CD4-positive, alpha-beta T cell treated with Interleukin-2 at 100 ng/mL for 4 hours (primary cell): ENCODE data around the gene CNTNAP1.
A peak's percentile ranks its signal among the peaks of the same experiment; 100 is the strongest.

Source experiments
- DNase-seq: peaks from one replicate; pipeline ENCODE4 v3.0.0-alpha.2; 2020; ENCODE audit warnings: low spot score

The CNTNAP1 gene

DNA sequence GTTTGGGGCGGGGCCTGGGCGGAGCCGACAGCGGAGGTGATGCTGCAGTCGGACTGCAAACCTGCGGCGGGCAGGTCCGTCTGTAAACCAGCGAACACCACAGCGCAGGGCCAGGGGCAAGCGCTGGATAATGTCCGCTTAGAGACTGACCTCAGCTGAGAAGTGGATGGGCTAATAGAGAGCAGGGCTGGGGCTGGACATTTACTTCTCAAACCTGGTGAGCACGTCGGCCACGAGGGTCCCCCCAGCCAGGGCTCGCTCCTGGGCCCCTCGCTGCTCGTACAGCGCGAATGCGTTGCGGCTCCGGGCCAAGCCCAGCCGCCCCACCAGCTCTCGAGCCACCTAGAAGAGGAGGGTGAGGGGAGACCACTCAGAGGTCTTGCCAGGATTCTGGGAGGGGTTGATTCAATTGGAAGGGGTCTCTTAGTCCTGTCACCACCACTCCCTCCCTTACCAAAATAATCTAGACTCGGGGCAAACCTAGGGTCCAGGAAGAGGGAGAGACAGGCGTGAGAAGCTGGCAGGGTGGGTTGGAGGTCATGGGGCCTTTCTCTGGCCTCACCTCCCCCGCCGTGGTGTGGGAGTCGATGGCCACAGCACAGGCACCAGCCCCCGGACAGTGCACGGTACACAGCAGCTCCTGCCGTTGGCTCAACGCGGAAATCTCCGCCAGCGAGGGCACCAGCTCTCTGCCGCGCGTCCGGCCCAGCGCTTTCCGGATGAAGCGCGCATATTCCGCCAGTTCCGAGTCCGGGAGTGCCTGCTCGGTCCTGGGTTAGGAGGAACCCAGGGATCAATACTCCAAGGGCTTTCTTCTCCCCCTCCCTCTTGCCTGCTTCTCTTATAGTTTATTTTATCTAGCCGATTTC is 11.3 kb upstream of the CNTNAP1 start:
- DNase-seq = no peak

DNA sequence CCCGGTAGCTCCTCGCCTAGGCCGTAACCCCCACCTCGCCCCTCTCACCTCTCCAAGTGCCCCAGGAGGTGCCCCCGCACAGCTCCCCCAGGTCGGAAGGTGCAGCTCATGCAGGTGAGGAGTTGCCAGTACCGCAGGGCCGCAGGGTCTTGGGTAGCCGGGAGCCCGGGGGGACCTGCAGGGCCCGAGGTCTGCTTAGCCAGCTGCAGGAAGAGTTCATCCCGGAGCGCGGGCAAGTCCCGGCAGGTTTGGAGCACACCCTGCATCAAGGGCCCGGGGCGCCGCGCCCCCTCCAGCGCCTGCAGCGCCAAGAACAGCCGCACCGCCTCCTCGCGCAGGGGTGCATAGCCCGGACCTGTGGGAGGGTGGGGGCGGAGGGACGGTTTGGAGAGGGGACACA is 10.3 kb upstream of the CNTNAP1 start:
- no peak for DNase-seq

DNA sequence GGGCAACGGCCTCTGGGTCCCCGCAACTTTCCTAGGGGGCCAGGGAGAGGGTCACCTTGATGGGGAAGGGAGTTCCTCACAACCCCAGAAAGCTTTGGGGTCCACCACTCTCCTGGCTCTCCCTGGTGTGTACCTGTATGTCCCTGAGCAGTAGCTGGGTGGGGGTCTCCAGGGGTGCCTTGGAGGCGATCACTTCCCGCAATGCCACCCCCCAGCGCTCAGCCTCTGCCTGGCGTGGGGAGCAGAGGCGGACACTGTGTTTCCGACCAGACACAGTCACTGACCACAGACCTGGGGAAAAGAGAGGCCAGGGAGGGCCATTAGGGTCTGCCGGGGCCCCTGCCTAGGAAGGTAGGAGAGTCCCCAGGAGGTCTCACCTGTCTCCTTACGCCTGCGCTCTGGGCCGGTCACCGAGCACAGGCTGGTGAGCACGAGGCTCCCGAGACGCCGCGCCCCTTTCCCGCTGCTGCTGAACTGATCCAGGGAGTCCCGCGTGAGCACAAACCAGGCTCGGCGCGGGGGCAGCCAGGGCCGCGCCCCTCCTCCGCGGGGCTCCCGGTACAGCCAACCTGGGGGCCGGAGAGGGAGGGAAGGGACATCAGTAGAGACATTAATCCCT is 9.0 kb upstream of the CNTNAP1 start:
- DNase-seq = no peak

DNA sequence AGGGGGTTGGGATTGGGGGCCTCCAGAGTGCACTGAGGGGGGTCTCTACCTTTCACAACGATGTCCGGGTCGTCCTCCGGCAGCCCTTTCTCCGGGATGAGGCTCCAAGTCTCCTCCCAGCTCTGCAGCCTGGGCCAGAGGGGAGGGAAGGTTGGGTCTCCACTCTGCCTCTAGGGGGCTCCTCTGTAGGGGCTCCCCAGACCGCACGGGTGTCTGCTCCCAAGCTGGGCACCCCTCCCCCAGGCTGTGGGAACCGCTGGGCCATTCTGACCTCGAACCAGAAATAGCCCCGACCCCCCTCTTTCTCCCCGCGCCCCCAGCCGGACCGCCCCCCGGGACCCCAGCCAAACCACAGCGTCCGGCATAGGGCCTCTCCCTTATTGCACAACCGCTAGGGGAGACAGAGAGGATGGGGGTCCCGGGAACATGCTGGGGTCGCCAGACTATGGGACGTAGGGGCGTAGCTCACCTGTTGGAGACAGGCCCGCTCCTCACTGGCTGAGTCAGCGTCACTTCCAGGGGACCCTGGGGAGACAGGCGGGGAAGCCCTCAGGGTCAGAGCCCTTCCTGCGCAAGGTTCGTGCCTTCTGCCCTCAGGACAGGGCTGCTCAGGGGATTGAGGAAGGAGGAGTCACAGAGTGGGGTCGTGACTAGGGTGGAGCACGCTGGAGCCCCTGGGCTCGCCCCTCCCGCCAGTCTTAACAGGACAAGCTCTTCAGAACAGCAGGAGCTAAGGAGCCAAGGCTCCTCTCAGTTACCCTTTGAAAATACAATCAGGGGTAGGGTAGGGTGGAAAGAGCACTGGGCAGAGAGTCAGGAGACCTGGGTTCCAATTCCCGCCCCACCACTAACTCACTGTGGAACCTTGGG is 8.2 kb upstream of the CNTNAP1 start:
- no peak for DNase-seq

DNA sequence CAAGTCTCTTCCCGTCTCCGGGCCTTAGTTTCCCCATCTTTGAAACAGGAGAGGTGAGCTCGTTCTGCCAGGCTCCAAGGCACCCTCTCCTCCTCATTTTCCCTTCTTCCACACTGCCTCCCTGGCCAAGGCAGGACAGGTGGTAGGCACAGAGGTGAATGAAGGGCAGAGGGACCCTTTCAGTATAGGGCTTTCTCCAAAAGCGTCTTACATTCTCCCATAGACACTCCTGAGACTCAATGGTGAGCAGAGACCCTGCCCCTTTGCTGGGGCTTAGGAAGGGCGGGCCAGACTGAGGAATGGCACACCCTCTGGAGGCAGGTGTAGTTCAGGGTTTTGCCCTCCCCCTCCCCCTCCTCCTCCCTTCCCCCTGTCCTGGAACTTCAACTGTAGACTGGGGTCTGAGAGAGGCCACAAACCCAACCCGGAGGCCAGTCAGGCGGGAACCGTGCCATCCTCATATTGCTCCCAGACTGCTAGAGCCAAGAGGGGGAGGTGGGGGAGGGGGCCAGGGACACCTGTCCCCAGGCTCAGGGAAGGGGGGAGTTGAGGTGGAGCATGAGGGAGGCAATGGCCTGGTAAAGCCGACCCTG is 7.5 kb upstream of the CNTNAP1 start:
- DNase-seq = no peak

DNA sequence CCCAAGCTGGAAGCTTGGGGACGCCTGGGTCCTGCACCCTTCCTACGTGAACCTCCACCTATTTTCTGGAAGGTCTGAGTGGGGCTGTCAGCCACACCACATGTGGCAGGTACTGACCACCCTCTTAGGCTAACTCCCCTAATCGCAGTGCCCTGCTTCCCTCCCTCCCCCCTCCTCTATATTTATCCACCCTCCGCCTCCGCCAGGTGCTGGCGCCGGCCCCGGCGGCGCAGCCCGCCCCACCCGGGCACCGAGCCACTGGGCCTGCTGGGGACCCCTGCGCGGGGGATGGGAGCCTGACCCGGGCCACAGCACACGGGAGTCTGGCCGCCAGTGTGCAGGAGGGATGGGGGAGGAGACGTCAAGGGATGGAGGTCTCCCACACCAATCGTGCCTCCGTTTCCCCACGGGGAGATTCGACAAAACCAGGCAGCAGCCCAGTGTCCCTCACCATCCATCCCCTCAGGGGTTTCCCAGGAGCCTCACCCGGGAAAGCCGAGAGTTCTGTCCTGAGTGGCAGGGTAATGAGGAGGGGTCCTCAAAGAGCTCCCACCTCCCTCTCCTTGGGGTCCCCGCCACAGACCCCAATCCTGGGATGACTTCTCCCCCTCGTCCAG is 6.9 kb upstream of the CNTNAP1 start:
- no peak for DNase-seq

DNA sequence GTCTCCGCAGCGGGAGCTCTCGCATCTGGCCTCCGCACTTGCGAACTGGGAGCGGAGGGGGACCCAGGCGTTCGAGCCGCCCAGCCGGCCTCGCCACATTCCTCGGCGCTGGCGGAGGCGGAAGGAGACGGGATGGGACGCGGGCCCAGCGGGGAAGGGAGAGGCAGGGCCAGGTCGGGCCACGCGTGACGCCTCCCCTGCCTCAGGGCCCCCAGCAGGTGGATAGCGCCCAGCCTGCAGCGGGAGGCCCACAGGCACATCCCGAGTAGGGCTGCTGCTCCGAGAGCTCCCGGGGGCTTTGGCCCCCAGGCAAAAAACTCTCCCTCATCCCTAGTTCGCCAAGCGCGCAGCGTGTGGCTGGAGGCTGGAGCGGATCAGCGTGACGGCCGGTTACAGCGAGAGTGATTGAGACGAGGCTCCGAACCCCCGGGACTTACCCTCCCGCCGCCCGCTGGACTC is 6.3 kb upstream of the CNTNAP1 start:
- no peak for DNase-seq

DNA sequence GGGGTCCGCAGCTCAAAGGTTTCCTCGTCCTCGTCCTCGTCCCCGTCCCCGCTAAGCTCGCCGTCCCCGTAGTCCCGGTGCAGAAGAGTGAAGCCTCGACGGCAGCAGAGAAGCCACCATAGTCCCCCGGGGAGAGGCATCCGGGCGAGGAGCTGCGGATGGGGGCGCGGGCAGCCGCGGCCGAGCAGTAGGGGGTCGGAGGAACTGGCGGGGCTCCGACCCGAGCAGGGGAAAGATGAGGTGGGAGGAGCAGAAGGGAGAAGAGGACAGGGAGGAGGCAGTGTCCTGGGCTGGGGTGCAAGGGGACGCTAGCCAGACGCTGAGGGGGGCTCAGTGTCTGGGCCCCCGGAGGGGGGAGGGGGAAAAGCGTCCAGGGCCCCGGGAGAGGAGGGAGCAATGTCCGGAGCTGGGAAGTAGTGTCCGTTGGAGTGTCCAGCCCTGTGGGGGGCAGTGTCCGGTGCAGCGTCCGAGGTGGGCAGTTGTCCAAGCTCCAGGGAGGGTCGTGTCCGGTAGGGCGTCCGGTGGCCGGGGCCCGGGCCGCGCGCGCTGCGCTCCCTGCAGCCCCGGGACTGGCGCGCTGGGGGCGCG is 5.8 kb upstream of the CNTNAP1 start, which contains the start of gene PLEKHH3:
Gene PLEKHH3 (minus strand): TSS at position 571 of the 588 bp plus-strand sequence. CDS start 431 bp downstream, at position 140.
- DNase-seq = no peak

DNA sequence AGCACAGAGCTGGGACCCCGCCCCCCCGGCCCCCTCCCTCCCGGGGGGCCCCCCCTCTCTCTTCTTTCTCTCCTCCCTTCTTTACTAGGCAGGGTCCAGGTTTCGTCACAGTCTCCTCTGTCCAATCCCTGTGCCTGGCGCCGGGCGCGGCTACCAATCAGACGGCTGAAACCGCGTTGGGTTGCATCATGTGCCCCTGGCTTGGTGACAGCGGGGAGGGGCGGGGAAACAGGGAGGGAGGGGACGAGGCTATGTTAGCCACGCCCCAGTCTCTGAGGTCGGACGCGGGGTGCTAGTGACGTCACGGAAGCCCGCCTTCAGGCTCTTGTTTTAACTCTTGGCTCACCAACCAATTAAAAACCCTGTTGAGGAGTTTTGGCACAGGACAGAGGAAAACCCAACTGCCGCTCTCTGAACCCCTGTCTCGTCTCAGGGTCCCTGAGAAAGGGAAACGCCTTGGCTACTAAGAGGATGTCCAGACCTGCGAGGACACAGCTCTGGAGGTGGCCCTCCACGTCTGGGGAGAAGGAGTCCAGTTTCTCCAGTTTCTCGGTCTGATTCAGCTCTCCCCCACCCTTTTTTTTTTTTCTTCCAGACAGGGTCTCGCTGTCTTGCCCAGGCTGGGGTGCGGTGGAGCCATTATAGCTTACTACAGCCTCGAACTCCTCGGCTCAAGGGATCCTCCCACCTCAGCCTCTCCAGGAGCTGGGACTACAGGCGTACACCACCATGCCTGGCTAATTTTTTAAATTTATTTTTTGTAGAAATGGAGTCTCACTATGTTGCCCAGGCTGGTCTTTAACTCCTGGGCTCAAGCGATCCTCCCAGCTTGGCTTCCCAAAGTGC is 5.1 kb upstream of the CNTNAP1 start:
- peak; percentile 98 for DNase-seq

DNA sequence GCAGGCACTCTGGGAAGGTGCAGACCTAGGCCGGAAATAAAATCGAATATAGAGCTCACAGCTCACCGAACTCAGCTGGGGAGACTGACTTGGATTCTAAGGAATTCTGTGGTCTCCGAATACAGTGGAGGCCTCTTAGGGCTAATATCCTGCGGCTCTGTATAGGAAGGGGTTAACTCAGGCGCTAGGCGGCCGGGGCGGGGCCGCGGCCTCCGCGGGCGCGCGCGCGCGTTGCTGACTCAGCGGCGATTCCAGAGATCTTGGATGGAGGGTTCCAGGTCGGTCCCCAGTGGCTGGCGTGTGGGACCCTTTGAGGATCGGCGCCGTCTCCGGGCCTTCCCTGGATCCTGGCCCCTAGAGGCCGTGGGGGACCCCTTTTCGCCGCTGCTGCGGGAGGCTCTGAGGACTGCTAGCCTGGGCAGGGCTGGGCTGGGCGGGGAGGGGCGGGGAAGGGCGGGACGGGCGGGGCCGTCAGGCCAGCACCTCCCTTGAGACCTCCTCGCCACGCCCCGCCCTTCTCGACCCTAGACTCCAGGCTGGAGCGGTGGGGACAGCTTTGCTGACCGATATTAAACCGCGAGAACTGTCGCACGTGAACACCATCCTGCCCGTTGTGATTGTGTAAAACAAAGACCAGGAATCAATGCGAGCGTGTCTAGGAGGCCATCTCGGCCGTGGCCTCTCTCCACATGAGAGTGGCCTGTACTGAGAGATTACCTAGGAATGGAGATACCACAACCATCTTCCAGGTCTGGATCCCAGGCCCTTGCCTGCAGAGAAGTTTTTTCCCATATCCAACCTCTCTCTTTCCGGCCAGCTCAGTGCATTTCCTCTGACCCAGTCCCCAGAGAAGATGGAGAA is 4.2 kb upstream of the CNTNAP1 start:
- peak; percentile 78 for DNase-seq

DNA sequence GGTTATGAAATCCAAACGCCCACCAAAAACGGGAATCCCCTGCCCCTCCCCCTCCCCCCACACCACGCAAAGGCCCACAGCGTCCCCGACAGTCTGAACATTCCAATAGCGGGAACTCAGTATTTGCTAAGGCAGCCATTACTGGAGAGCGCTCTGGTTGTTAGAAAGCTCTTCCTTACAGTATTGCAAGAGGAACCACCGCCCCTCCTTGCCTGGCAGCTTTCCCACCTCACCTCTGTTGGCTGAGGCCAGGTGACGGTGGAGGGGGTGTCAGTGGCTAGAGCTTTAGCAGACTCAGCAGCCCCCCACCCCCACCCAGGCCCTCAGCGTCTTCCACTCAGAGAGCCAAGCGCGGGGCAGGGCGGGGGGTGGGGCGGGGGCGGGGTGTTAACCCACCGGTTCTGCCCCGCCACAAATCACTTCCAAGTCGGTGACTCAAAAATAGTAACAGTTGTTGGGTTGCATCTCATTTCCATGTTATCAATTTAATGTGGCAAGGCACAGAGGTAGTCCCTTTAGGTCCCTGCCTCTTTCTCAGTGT is 3.3 kb upstream of the CNTNAP1 start:
- peak; percentile 43 for DNase-seq

DNA sequence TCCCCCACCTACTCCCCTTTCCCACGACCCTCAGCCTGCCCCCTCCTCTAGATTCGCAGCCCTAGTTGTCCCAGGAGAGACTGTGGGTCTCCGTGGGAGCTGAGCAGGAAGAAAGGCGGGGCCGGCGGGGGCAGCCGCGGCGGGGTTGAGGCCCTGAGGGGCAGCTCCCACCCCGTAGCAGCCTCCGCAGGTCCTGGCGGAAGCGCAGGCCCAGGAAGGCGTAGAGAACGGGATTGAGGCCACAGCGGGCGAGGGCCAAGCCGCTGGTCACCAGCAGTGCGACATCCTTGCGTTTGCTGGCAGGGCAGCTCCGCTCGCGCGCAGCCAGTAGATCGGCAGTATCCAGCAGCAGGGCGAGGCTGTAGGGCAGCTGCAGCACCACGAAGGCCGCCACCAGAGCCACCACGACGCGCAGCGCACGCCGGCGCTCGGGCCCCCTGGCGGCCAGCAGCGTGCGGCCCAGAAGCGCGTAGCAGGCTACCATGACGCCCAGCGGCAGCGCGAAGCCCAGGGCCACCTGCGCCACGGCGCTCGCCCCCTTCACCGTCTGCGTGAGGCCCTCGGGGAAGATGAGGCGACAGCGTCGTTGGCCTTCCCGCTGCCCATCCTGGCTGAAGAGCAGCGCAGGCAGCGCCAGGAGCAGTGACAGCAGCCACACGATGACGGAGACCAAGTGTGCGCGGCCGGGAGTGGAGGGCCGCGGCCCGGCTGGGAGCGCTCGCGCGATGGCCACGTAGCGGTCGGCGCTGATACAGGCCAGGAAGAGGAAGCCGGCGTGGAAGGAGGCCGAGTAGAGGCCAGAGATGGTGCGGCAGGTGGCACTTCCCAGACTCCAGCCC is 2.6 kb upstream of the CNTNAP1 start:
- DNase-seq = peak; percentile 78

DNA sequence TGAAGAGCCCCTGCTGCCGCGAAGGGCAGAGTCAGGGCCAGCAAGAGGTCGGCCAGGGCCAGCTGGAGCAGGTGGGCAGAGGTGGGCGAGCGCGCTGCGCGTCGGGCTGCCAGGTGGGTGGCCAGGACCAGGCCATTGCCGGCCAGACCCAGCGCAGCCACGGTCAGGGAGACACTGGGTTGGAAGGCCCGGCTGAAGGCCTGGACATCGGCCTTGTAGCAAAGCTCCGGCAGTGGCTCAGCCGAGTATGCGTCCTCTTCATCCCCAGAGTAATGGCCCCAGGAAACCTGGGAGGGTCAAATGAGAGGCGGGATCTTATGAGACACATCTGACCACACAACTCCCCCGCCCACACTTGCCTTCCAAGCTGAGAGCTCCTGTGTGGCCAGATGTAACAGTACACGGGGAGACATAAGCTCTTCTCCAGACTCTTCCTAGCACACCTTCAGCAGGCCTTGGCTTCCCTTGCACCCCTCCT is 2.0 kb upstream of the CNTNAP1 start:
- no peak for DNase-seq

DNA sequence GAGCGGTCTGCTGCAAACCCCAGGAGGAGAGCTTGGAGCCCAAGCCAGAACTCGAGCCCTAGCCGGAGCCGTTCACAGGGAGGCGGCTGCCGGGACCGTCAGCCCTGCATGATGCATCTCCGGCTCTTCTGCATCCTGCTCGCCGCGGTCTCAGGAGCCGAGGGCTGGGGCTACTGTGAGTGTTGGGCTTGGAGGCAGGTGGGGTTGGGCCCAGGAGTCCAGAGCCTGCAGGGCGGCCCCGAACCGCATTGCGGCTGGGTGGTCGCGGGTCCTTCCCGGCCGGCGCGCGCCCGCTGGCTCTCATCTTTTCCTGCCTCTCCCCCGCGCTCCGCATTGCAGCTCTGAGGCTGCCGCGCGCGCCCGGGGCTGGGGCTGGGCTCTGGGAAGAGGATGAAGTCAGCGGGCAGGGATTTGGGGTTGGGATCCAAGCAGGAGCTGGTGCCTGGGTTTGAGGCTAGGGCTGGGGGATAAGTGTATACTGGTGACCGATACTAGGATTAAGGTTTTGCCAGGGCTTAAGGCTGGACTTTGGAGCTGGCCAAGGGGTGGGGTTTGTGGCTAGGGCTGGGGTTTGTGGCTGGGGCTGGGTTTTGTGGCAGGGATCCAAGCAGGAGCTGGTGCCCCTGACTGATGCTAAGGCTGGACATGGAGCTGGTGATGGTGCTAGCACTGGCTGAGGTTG is 532 bp downstream of the CNTNAP1 start:
- DNase-seq = no peak

DNA sequence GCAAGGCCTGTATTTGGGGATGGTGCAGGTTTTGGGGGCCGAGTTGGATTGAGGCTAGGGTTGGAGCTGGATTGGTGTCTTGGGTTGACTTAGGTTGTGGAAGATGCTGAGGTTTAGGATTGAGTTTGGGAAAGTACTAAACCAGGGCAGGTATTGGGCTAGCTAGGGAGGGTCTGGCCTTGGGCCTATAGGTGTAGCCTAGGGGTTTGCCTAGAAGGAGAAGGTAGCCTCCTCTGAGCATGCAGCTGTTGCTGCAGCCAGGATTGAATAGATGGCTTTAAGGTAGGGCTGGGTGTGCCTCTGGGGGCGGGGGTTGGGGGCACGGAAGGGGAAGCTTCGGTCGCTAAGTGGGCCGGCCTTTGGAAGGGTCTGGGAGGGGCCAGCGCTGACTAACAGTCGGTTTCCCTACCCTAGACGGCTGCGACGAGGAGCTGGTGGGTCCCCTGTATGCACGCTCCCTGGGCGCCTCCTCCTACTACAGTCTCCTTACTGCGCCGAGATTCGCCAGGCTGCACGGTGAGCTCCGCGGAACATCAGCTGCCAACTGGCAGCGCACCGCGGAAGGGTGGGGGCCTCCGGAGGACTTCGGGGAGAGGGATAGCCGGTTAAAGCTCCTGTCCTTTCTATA is 1.2 kb downstream of the CNTNAP1 start:
- no peak for DNase-seq

DNA sequence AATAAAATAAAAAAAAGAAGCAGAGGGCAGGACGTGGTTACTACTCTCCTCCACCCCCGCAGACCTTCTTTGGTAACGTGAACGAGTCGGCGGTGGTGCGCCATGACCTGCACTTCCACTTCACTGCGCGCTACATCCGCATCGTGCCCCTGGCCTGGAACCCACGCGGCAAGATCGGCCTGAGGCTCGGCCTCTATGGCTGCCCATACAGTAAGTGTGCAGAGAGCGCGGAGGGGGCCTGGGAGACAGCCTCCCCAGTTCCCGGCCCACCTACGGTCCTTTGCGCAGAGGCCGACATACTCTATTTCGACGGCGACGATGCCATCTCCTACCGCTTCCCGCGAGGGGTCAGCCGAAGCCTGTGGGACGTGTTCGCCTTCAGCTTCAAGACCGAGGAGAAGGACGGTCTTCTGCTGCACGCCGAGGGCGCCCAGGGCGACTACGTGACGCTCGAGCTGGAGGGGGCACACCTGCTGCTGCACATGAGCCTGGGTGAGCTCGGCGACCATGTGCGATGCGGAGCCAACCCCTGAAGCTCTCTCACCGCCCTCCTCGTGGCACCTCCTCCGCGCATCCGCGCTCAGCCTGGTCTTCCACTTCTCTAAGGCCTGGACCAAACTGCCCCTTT is 2.7 kb downstream of the CNTNAP1 start:
- no peak for DNase-seq
